K562 (cell line): ENCODE measurements around the gene DKC1. TPM values are rescaled to one million over a fixed set of nuclear protein-coding genes. Genes with fewer than 3 reads are reported as not detected.

Source experiments
- ARHGAP35 ChIP-seq: fragments of 450-650 bp; IDR thresholded peaks from 2 replicates; pipeline ENCODE4 v1.6.1; 2018; ENCODE audit not compliant: partially characterized antibody
- ARID1B ChIP-seq: fragments of 450-650 bp; IDR thresholded peaks from 2 replicates; pipeline ENCODE4 v1.6.1; 2016; ENCODE audit warnings: antibody characterized with exemption, mild to moderate bottlenecking, inconsistent platforms
- CREM ChIP-seq: IDR thresholded peaks from 2 replicates; pipeline ENCODE4 v1.6.1; 2014; ENCODE audit warnings: antibody characterized with exemption, low read depth
- DIDO1 ChIP-seq: fragments of 450-650 bp; IDR thresholded peaks from 2 replicates; pipeline ENCODE4 v1.6.1; 2016; ENCODE audit warnings: low read depth, missing biosample characterization, missing genetic modification characterization
- EGR1 ChIP-seq: fragments of 450-650 bp; conservative IDR thresholded peaks from 2 replicates; pipeline ENCODE4 v1.6.1; 2017; ENCODE audit warnings: mild to moderate bottlenecking
- FUS ChIP-seq: fragments of 200-400 bp; formaldehyde crosslinking; optimal IDR thresholded peaks from 2 replicates; pipeline ENCODE3; 2017; ENCODE audit warnings: low read depth, low read length
- MYC ChIP-seq, 2 experiments: fragments of 250-450 bp in 1 of 2; sonication (Bioruptor Pico) in 1 of 2; IDR thresholded peaks; 2 replicates each; pipeline versions ENCODE4 v1.5.1 to v1.6.1; 2012 to 2021; ENCODE audit warnings: low read depth in 2 of 2, borderline replicate concordance in 1 of 2, improper control_type of control experiment in 1 of 2, low read length in 1 of 2, mild to moderate bottlenecking in 1 of 2, moderate library complexity in 1 of 2
- NBN ChIP-seq: fragments of 450-650 bp; IDR thresholded peaks from 2 replicates; pipeline ENCODE4 v1.6.1; 2016; ENCODE audit warnings: low read depth, mild to moderate bottlenecking
- NELFE ChIP-seq: IDR thresholded peaks from 2 replicates; pipeline ENCODE4 v1.6.1; 2011; ENCODE audit warnings: mild to moderate bottlenecking; ENCODE audit not compliant: insufficient read depth, insufficient read length
- POLR2G ChIP-seq: fragments of 200-400 bp; formaldehyde crosslinking; IDR thresholded peaks from 2 replicates; pipeline ENCODE4 v1.6.1; 2017; ENCODE audit warnings: low read depth, mild to moderate bottlenecking, antibody characterized with exemption, low read length, moderate library complexity
- SMARCB1 ChIP-seq: IDR thresholded peaks from 2 replicates; pipeline ENCODE4 v1.6.1; 2011; ENCODE audit warnings: improper control_type of control experiment, low read depth; ENCODE audit not compliant: insufficient read length
- SP1 ChIP-seq: sonication (generic); formaldehyde crosslinking; IDR thresholded peaks from 2 replicates; pipeline ENCODE4 v1.8.1; 2022; ENCODE audit warnings: mild to moderate bottlenecking, missing genetic modification reagents
- THRAP3 ChIP-seq: fragments of 450-650 bp; IDR thresholded peaks from 2 replicates; pipeline ENCODE4 v1.6.1; 2016; ENCODE audit warnings: mild to moderate bottlenecking, inconsistent platforms, borderline replicate concordance
- XRCC3 ChIP-seq: fragments of 450-650 bp; IDR thresholded peaks from 2 replicates; pipeline ENCODE4 v1.6.1; 2017; ENCODE audit warnings: mild to moderate bottlenecking, moderate library complexity
- ZNF766 ChIP-seq: fragments of 200-800 bp; sonication (Bioruptor generic); conservative IDR thresholded peaks from 2 replicates; pipeline ENCODE4 v1.6.1; 2016; ENCODE audit warnings: missing genetic modification characterization, missing compliant biosample characterization
- polyA plus RNA-seq, 8 experiments: library from polyadenylated mRNA; depleted of rRNA in 4 of 8; stranded (reverse) in 5 of 8; unstranded in 3 of 8; fragments of >200 nt; fragmentation: Nextera tagmentation in 2 of 8; fragmentation: Illumina TruSeq in 1 of 8; extraction: Ambion mirVana in 2 of 8; extraction: Trizol in 1 of 8; gene quantifications; 2 replicates each; pipeline versions ENCODE4 v1.2.1 to v1.2.3, GENCODE V29; 2011 to 2014; ENCODE audit warnings: inconsistent platforms in 1 of 8, missing spikeins in 1 of 8
- total RNA-seq, 7 experiments: library from RNA; depleted of rRNA in 6 of 7; stranded (reverse); fragments of >200 nt in 6 of 7; fragmentation: Illumina TruSeq in 2 of 7; extraction: Trizol in 2 of 7; gene quantifications; 2 replicates each; pipeline versions ENCODE4 v1.2.1 to v1.2.3, GENCODE V29; 2011 to 2021; ENCODE audit warnings: low replicate concordance in 1 of 7
- TF ChIP-seq, protein P1 (sequence below): fragments of 250-450 bp; sonication (Bioruptor Pico); IDR thresholded peaks from 2 replicates; pipeline ENCODE4 v1.4.0; 2020; ENCODE audit warnings: mild to moderate bottlenecking
- TF ChIP-seq, protein P2 (sequence below): fragments of 450-650 bp; IDR thresholded peaks from 2 replicates; pipeline ENCODE4 v1.6.1; 2017; ENCODE audit warnings: mild to moderate bottlenecking, moderate library complexity
- TF ChIP-seq, protein P3 (sequence below): fragments of 200-800 bp; sonication (Bioruptor generic); IDR thresholded peaks from 2 replicates; pipeline ENCODE4 v1.6.1; 2017; ENCODE audit warnings: missing genetic modification characterization, missing compliant biosample characterization
- TF ChIP-seq, protein P4 (sequence below): fragments of 450-650 bp; conservative IDR thresholded peaks from 2 replicates; pipeline ENCODE4 v1.6.1; 2016; ENCODE audit warnings: missing genetic modification characterization, low read depth, mild to moderate bottlenecking, control low read depth, missing compliant biosample characterization

Gene DKC1
- total and polyA plus RNA-seq, 9 of the 15 experiments (the other 6 are each of a cell fraction or from before 2014, with no cell fraction given), result 205 to 313 (median 219) TPM

DNA sequence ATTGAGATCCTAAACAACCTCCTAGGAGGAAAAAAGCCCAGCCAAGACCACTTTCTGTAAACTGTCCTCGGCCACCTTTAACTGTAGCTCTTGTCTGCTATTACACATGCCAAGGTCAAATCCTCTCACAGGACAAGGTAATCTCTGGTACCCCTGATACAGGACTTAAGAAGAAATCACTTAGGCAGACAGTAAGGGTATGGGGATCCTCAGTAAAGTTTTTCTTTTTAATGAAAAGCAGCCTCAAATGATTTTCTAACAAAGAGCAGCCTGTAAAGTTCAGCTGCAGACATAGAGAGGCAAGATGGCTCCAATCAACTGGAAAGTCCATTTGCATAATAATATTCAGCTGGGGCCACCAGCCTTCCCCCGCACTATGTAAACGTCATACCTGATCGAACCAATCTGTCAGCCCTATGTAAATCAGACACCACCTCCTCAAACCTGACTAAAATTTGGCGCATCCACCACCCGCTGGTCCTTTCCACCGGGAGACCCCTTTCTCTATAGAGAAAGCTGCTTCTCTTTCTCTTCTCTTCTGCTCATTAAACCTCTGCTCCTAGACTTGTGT, 57.2 kb downstream of the DKC1 start (continued):
- TF ChIP-seq, protein P1, sequence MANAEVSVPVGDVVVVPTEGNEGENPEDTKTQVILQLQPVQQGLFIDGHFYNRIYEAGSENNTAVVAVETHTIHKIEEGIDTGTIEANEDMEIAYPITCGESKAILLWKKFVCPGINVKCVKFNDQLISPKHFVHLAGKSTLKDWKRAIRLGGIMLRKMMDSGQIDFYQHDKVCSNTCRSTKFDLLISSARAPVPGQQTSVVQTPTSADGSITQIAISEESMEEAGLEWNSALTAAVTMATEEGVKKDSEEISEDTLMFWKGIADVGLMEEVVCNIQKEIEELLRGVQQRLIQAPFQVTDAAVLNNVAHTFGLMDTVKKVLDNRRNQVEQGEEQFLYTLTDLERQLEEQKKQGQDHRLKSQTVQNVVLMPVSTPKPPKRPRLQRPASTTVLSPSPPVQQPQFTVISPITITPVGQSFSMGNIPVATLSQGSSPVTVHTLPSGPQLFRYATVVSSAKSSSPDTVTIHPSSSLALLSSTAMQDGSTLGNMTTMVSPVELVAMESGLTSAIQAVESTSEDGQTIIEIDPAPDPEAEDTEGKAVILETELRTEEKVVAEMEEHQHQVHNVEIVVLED (CRISPR knock-in tag), result no peak
- no peak for TF ChIP-seq FUS
- TF ChIP-seq EGR1, result no peak; the same call in 1 of the 2 replicates
- TF ChIP-seq THRAP3, result no peak
- TF ChIP-seq ARID1B, result 0 out of 2 replicates have a peak, but pooled peaks have one; percentile 3
- 0 out of 2 replicates have a peak, but pooled peaks have one; percentile 32 for TF ChIP-seq ZNF766 (CRISPR knock-in tag)
- TF ChIP-seq ARHGAP35, result no peak
- TF ChIP-seq POLR2G, result no peak
- no peak for TF ChIP-seq NBN
- TF ChIP-seq, protein P2, sequence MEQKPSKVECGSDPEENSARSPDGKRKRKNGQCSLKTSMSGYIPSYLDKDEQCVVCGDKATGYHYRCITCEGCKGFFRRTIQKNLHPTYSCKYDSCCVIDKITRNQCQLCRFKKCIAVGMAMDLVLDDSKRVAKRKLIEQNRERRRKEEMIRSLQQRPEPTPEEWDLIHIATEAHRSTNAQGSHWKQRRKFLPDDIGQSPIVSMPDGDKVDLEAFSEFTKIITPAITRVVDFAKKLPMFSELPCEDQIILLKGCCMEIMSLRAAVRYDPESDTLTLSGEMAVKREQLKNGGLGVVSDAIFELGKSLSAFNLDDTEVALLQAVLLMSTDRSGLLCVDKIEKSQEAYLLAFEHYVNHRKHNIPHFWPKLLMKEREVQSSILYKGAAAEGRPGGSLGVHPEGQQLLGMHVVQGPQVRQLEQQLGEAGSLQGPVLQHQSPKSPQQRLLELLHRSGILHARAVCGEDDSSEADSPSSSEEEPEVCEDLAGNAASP, result no peak
- TF ChIP-seq CREM, result peak; percentile 69
- no peak for TF ChIP-seq DIDO1
- no peak for TF ChIP-seq NELFE
- TF ChIP-seq XRCC3, result no peak
- TF ChIP-seq, protein P3, sequence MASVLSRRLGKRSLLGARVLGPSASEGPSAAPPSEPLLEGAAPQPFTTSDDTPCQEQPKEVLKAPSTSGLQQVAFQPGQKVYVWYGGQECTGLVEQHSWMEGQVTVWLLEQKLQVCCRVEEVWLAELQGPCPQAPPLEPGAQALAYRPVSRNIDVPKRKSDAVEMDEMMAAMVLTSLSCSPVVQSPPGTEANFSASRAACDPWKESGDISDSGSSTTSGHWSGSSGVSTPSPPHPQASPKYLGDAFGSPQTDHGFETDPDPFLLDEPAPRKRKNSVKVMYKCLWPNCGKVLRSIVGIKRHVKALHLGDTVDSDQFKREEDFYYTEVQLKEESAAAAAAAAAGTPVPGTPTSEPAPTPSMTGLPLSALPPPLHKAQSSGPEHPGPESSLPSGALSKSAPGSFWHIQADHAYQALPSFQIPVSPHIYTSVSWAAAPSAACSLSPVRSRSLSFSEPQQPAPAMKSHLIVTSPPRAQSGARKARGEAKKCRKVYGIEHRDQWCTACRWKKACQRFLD, result no peak
- no peak for TF ChIP-seq MYC (IDR thresholded peaks at IDR 0.05; ENCODE audit: low read depth, low read length)
- no peak for TF ChIP-seq MYC (CRISPR knock-in tag; IDR thresholded peaks at IDR 0.05; ENCODE audit: borderline replicate concordance, low read depth)
- TF ChIP-seq, protein P4, sequence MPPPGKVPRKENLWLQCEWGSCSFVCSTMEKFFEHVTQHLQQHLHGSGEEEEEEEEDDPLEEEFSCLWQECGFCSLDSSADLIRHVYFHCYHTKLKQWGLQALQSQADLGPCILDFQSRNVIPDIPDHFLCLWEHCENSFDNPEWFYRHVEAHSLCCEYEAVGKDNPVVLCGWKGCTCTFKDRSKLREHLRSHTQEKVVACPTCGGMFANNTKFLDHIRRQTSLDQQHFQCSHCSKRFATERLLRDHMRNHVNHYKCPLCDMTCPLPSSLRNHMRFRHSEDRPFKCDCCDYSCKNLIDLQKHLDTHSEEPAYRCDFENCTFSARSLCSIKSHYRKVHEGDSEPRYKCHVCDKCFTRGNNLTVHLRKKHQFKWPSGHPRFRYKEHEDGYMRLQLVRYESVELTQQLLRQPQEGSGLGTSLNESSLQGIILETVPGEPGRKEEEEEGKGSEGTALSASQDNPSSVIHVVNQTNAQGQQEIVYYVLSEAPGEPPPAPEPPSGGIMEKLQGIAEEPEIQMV (tag), result no peak
- TF ChIP-seq SMARCB1, result no peak
- TF ChIP-seq SP1 (CRISPR knock-in tag), result no peak
